Measurements from ENCODE around the gene AP2A2. TPM values are rescaled to one million over a fixed set of nuclear protein-coding genes. Genes with fewer than 3 reads are reported as not detected.

Gene AP2A2
- total and polyA plus RNA-seq, 2 donors (not counting 1 experiment from before 2014, with no cell fraction given) = 53.1 to 57.0 TPM

- Mint-ChIP-seq H3K27me3 (no peaks in the 10 kb centered on the region), H3K4me3 (no peak overlapping the region), H3K27ac (no peak overlapping the region), H3K9me3 (ENCODE audit: insufficient read depth) (no peaks in the 10 kb centered on the region), H3K4me1 (peaks cover 17% of the 10 kb centered on the region)
- Histone ChIP-seq H3K9ac (ENCODE audit: low read length) (no peak overlapping the region), H3K4me3 (ENCODE audit: control extremely low read depth in 1 of 5, extremely low read depth in 1 of 5, insufficient read depth in 1 of 5, low read depth in 2 of 5, low read length in 4 of 5) (no peak overlapping the region), H3K4me2 (replicated peaks; ENCODE audit: low read depth, low read length, poor library complexity, severe bottlenecking) (no peak overlapping the region), H4K20me1 (ENCODE audit: control insufficient read depth, insufficient read depth, low read length, poor library complexity, severe bottlenecking) (peaks cover 21% of the 10 kb centered on the region), H3K36me3 (replicated peaks in 1 of 2; ENCODE audit: control extremely low read depth in 1 of 2, control insufficient read depth in 1 of 2, extremely low read depth in 1 of 2, insufficient read depth in 2 of 2, low read length in 1 of 2) (peaks cover 0 to 32% of the 10 kb centered on the region in 2 experiments), H3K4me1 (ENCODE audit: control insufficient read depth in 2 of 2, insufficient read depth in 2 of 2, low read length in 2 of 2) (peaks cover 6 to 9% of the 10 kb centered on the region in 2 donors), H3K27me3 (replicated peaks in 1 of 4; ENCODE audit: control extremely low read depth in 1 of 4, control insufficient read depth in 3 of 4, insufficient read depth in 4 of 4, low read length in 3 of 4) (no peaks in the 10 kb centered on the region), H3K27ac (ENCODE audit: low read length in 2 of 2) (no peak overlapping the region), H3K9me3 (ENCODE audit: control extremely low read depth in 1 of 3, control insufficient read depth in 2 of 3, insufficient read depth in 1 of 3, low read length in 2 of 3) (no peaks in the 10 kb centered on the region), H2AFZ (ENCODE audit: insufficient read depth, low read depth, low read length, poor library complexity, severe bottlenecking) (no peak overlapping the region), H3K79me2 (ENCODE audit: control insufficient read depth, insufficient read depth, low read length) (peaks cover 34% of the 10 kb centered on the region)
- intact Hi-C loops (cut with micrococcal nuclease) = no loop called here
- 96% methylated on average over 27 of the region's 31 CpGs for WGBS (ENCODE audit: insufficient coverage)
- DNase-seq = no peak
- no peak for TF ChIP-seq EZH2 (IDR thresholded peaks at IDR 0.05; ENCODE audit: borderline replicate concordance, insufficient read depth, low read depth, low read length, poor library complexity, severe bottlenecking)
- TF ChIP-seq CTCF (IDR thresholded peaks at IDR 0.05) = no peak
- ChIA-PET CTCF (no interaction called here), POLR2A (no interaction called here)
- no peak for ATAC-seq (ENCODE audit: low read depth)
Observed at GRCh38 chr11:971731-972365, 46.2 kb downstream of the AP2A2 start.

- H3K4me3 ChIP-seq (ENCODE audit: control extremely low read depth in 1 of 5, extremely low read depth in 1 of 5, insufficient read depth in 1 of 5, low read depth in 2 of 5, low read length in 4 of 5) = no peak overlapping the region
- no peak for DNase-seq
- Mint-ChIP-seq H3K4me3 (no peak overlapping the region), H3K9me3 (ENCODE audit: insufficient read depth) (no peaks in the 10 kb centered on the region), H3K27ac (no peak overlapping the region), H3K27me3 (no peaks in the 10 kb centered on the region), H3K4me1 (peaks cover 17% of the 10 kb centered on the region)
- TF ChIP-seq CTCF (IDR thresholded peaks at IDR 0.05) = no peak
- TF ChIP-seq EZH2 (IDR thresholded peaks at IDR 0.05; ENCODE audit: borderline replicate concordance, insufficient read depth, low read depth, low read length, poor library complexity, severe bottlenecking) = no peak
- no peak overlapping the region for H3K27ac ChIP-seq (ENCODE audit: low read length in 2 of 2)
- H3K4me1 ChIP-seq (ENCODE audit: control insufficient read depth in 2 of 2, insufficient read depth in 2 of 2, low read length in 2 of 2) = peaks cover 6 to 9% of the 10 kb centered on the region in 2 donors
- no peaks in the 10 kb centered on the region for H3K9me3 ChIP-seq (ENCODE audit: control extremely low read depth in 1 of 3, control insufficient read depth in 2 of 3, insufficient read depth in 1 of 3, low read length in 2 of 3)
- peaks cover 27% of the 10 kb centered on the region for H4K20me1 ChIP-seq (ENCODE audit: control insufficient read depth, insufficient read depth, low read length, poor library complexity, severe bottlenecking)
- peaks cover 0 to 38% of the 10 kb centered on the region in 2 experiments for H3K36me3 ChIP-seq (replicated peaks in 1 of 2; ENCODE audit: control extremely low read depth in 1 of 2, control insufficient read depth in 1 of 2, extremely low read depth in 1 of 2, insufficient read depth in 2 of 2, low read length in 1 of 2)
- H3K4me2 ChIP-seq (replicated peaks; ENCODE audit: low read depth, low read length, poor library complexity, severe bottlenecking) = no peak overlapping the region
- no peak overlapping the region for H2AFZ ChIP-seq (ENCODE audit: insufficient read depth, low read depth, low read length, poor library complexity, severe bottlenecking)
- ChIA-PET POLR2A (no interaction called here), CTCF (no interaction called here)
- no peaks in the 10 kb centered on the region for H3K27me3 ChIP-seq (replicated peaks in 1 of 4; ENCODE audit: control extremely low read depth in 1 of 4, control insufficient read depth in 3 of 4, insufficient read depth in 4 of 4, low read length in 3 of 4)
- H3K9ac ChIP-seq (ENCODE audit: low read length) = no peak overlapping the region
- no peak for ATAC-seq (ENCODE audit: low read depth)
- intact Hi-C loops (cut with micrococcal nuclease) = no loop called here
- WGBS (ENCODE audit: insufficient coverage) = 98% methylated on average over 24 of the region's 26 CpGs
- peaks cover 34% of the 10 kb centered on the region for H3K79me2 ChIP-seq (ENCODE audit: control insufficient read depth, insufficient read depth, low read length)
Observed at GRCh38 chr11:972523-973211, 47.0 kb downstream of the AP2A2 start.

Data from B cell (primary cell).